Loucy (cell line): Measurements from ENCODE around the gene TAF9B.
A peak's percentile ranks its signal among the peaks of the same experiment; 100 is the strongest.

Experiments
- H2AFZ ChIP-seq: fragments of 200-600 bp; sonication (generic); 2 replicates; pipeline ENCODE4 v1.6.0; 2016; ENCODE audit warnings: antibody characterized with exemption, mild to moderate bottlenecking, low read length, moderate library complexity
- H3F3A ChIP-seq: fragments of 200-600 bp; 2 replicates; pipeline ENCODE4 v1.6.0; 2016; ENCODE audit warnings: antibody characterized with exemption, low read depth, mild to moderate bottlenecking
- H3K27me3 ChIP-seq: fragments of 200-600 bp; sonication (generic); 2 replicates; pipeline ENCODE4 v1.6.1; 2014; ENCODE audit warnings: low read length, mild to moderate bottlenecking; ENCODE audit not compliant: insufficient read depth, poor library complexity, severe bottlenecking
- H3K36me3 ChIP-seq: fragments of 200-600 bp; sonication (generic); 2 replicates; pipeline ENCODE4 v1.6.1; 2016; ENCODE audit warnings: low read length; ENCODE audit not compliant: insufficient read depth
- H3K4me1 ChIP-seq: fragments of 200-600 bp; sonication (generic); 2 replicates; pipeline ENCODE4 v1.5.1; 2014; ENCODE audit warnings: low read length, mild to moderate bottlenecking; ENCODE audit not compliant: insufficient read depth, poor library complexity, severe bottlenecking
- H3K4me2 ChIP-seq: fragments of 200-600 bp; sonication (generic); 2 replicates; pipeline ENCODE4 v1.6.0; 2014; ENCODE audit warnings: antibody characterized with exemption, low read length, low read depth, mild to moderate bottlenecking; ENCODE audit not compliant: poor library complexity, severe bottlenecking
- H3K4me3 ChIP-seq: fragments of 200-600 bp; sonication (generic); 2 replicates; pipeline ENCODE4 v1.5.1; 2014; ENCODE audit warnings: low read length, mild to moderate bottlenecking, mixed read lengths; ENCODE audit not compliant: poor library complexity, severe bottlenecking
- H3K79me2 ChIP-seq: fragments of 200-600 bp; sonication (generic); 2 replicates; pipeline ENCODE4 v1.6.1; 2014; ENCODE audit warnings: low read length; ENCODE audit not compliant: insufficient read depth
- H3K9ac ChIP-seq: fragments of 200-600 bp; sonication (generic); 2 replicates; pipeline ENCODE4 v1.6.0; 2014; ENCODE audit warnings: mild to moderate bottlenecking, low read depth, low read length, moderate library complexity; ENCODE audit not compliant: poor library complexity, severe bottlenecking
- H3K9me2 ChIP-seq: fragments of 200-600 bp; sonication (generic); replicated peaks from 2 replicates; pipeline ENCODE4 v1.6.1; 2016; ENCODE audit warnings: low read depth, low read length, mixed read lengths
- H3K9me3 ChIP-seq: fragments of 200-600 bp; sonication (generic); 2 replicates; pipeline ENCODE4 v1.6.1; 2014; ENCODE audit warnings: mild to moderate bottlenecking, antibody characterized with exemption, low read length, low read depth; ENCODE audit not compliant: insufficient read depth
- H4K20me1 ChIP-seq: fragments of 200-600 bp; sonication (generic); 2 replicates; pipeline ENCODE4 v1.6.0; 2014; ENCODE audit warnings: antibody characterized with exemption, low read length, mild to moderate bottlenecking; ENCODE audit not compliant: insufficient read depth, poor library complexity, severe bottlenecking
- CTCF ChIP-seq: fragments of 200-600 bp; sonication (generic); conservative IDR thresholded peaks from 2 replicates; pipeline ENCODE4 v1.5.1; 2014; ENCODE audit warnings: mild to moderate bottlenecking, antibody characterized with exemption, low read length
- EZH2phosphoT487 ChIP-seq: fragments of 200-600 bp; IDR thresholded peaks from 2 replicates; pipeline ENCODE4 v1.6.1; 2018; ENCODE audit warnings: antibody characterized with exemption, mild to moderate bottlenecking, moderate library complexity, borderline replicate concordance

Gene TAF9B

GRCh38 chrX:78124307-78124706, 15.1 kb downstream of the TAF9B start:
- Histone ChIP-seq H3K4me2 (no peak overlapping the region), H3K79me2 (peaks cover 58% of the 10 kb centered on the region), H3K27me3 (no peaks in the 10 kb centered on the region), H3K4me1 (peaks cover 3% of the 10 kb centered on the region), H3K9me3 (no peaks in the 10 kb centered on the region), H2AFZ (no peak overlapping the region), H4K20me1 (peaks cover 48% of the 10 kb centered on the region), H3K36me3 (peaks cover 88% of the 10 kb centered on the region), H3K9ac (no peak overlapping the region), H3K4me3 (no peak overlapping the region), H3K9me2 (no peaks in the 10 kb centered on the region), H3F3A (no peaks in the 10 kb centered on the region)
- TF ChIP-seq EZH2phosphoT487 (no peak), CTCF (peak; percentile 50)

GRCh38 chrX:78123190-78123589, 16.3 kb downstream of the TAF9B start:
- peak overlapping the region; percentile 24 for H3K4me2 ChIP-seq
- no peaks in the 10 kb centered on the region for H3K27me3 ChIP-seq
- H3K9me3 ChIP-seq: no peaks in the 10 kb centered on the region
- no peak overlapping the region for H2AFZ ChIP-seq
- TF ChIP-seq EZH2phosphoT487 (no peak), CTCF (no peak)
- peaks cover 93% of the 10 kb centered on the region for H3K36me3 ChIP-seq
- H3K4me3 ChIP-seq: no peak overlapping the region
- no peak overlapping the region for H3K9ac ChIP-seq
- peaks cover 58% of the 10 kb centered on the region for H4K20me1 ChIP-seq
- H3F3A ChIP-seq: no peaks in the 10 kb centered on the region
- peaks cover 69% of the 10 kb centered on the region for H3K79me2 ChIP-seq
- peaks cover 4% of the 10 kb centered on the region for H3K4me1 ChIP-seq
- no peaks in the 10 kb centered on the region for H3K9me2 ChIP-seq

- H3K36me3 ChIP-seq: peaks cover 93% of the 10 kb centered on the region
- H3K4me2 ChIP-seq: peak overlapping the region; percentile 44
- no peaks in the 10 kb centered on the region for H3K9me2 ChIP-seq
- H3K4me3 ChIP-seq: no peak overlapping the region
- no peak overlapping the region for H2AFZ ChIP-seq
- peaks cover 99% of the 10 kb centered on the region for H3K79me2 ChIP-seq
- no peaks in the 10 kb centered on the region for H3K27me3 ChIP-seq
- no peak overlapping the region for H3K9ac ChIP-seq
- H3F3A ChIP-seq: no peaks in the 10 kb centered on the region
- H4K20me1 ChIP-seq: peaks cover 84% of the 10 kb centered on the region
- no peaks in the 10 kb centered on the region for H3K9me3 ChIP-seq
- TF ChIP-seq CTCF (peak; percentile 53), EZH2phosphoT487 (no peak)
- H3K4me1 ChIP-seq: peaks cover 10% of the 10 kb centered on the region
Measured at GRCh38 chrX:78119521-78120227, 19.8 kb downstream of the TAF9B start.
